Mammary epithelial cell (primary cell): Measurements from ENCODE around the gene RPTOR.

Experiments used
- CTCF ChIP-seq, 2 donors: IDR thresholded peaks in 1 of 2; conservative IDR thresholded peaks in 1 of 2; 2 replicates each; pipeline ENCODE4 v1.5.1; 2011 to 2012; ENCODE audit warnings: inconsistent platforms in 2 of 2, low read length in 2 of 2, mild to moderate bottlenecking in 2 of 2, control low read depth in 1 of 2, low read depth in 1 of 2; ENCODE audit not compliant: insufficient read depth in 1 of 2; ENCODE audit errors: extremely low read depth in 1 of 2
- EZH2 ChIP-seq: IDR thresholded peaks from 2 replicates; pipeline ENCODE4 v1.6.1; 2012; ENCODE audit warnings: low read length, inconsistent platforms, borderline replicate concordance

GRCh38 chr17:80765241-80765961 is 220.8 kb downstream of the RPTOR start:
- no peak for TF ChIP-seq CTCF (conservative IDR thresholded peaks at IDR 0.05 in 1 of 2, IDR thresholded peaks at IDR 0.05 in 1 of 2; ENCODE audit: extremely low read depth in 1 of 2, insufficient read depth in 1 of 2, low read depth in 1 of 2, low read length in 2 of 2)
- TF ChIP-seq EZH2: no peak
